Parathyroid adenoma (tissue), 2 donors: ENCODE data around the gene MESP2.

Experiments
- H2AFZ ChIP-seq: fragments of 300-600 bp; sonication (generic); one replicate; pipeline ENCODE4 v1.7.0; 2017; ENCODE audit warnings: antibody characterized with exemption, mild to moderate bottlenecking
- H3K27ac ChIP-seq: fragments of 300-600 bp; sonication (generic); one replicate; pipeline ENCODE4 v1.7.0; 2017
- H3K27me3 ChIP-seq: fragments of 300-600 bp; sonication (generic); one replicate; pipeline ENCODE4 v1.7.0; 2017; ENCODE audit warnings: low read length; ENCODE audit not compliant: control insufficient read depth, insufficient read depth
- H3K36me3 ChIP-seq: fragments of 300-600 bp; sonication (generic); one replicate; pipeline ENCODE4 v1.7.0; 2017; ENCODE audit warnings: low read length; ENCODE audit not compliant: control insufficient read depth, insufficient read depth
- H3K4me1 ChIP-seq: fragments of 300-600 bp; sonication (generic); one replicate; pipeline ENCODE4 v1.7.0; 2017; ENCODE audit warnings: control low read depth
- H3K4me2 ChIP-seq: fragments of 300-600 bp; sonication (generic); one replicate; pipeline ENCODE4 v1.7.0; 2017; ENCODE audit warnings: low read length
- H3K4me3 ChIP-seq: fragments of 300-600 bp; sonication (generic); one replicate; pipeline ENCODE4 v1.7.0; 2017; ENCODE audit warnings: low read depth, low read length
- H3K79me2 ChIP-seq: fragments of 300-600 bp; sonication (generic); one replicate; pipeline ENCODE4 v1.7.0; 2017; ENCODE audit warnings: control low read depth
- H3K9ac ChIP-seq: fragments of 300-600 bp; sonication (generic); one replicate; pipeline ENCODE4 v1.7.0; 2017; ENCODE audit warnings: mild to moderate bottlenecking
- H3K9me3 ChIP-seq: fragments of 300-600 bp; sonication (generic); one replicate; pipeline ENCODE4 v1.7.0; 2017; ENCODE audit warnings: low read length; ENCODE audit not compliant: control insufficient read depth
- CTCF ChIP-seq: fragments of 300-600 bp; sonication (generic); IDR thresholded peaks from one replicate; pipeline ENCODE4 v1.7.0; 2017; ENCODE audit warnings: antibody characterized with exemption, mild to moderate bottlenecking
- donor health status: primary hyperparathyroidism.

Gene MESP2

DNA sequence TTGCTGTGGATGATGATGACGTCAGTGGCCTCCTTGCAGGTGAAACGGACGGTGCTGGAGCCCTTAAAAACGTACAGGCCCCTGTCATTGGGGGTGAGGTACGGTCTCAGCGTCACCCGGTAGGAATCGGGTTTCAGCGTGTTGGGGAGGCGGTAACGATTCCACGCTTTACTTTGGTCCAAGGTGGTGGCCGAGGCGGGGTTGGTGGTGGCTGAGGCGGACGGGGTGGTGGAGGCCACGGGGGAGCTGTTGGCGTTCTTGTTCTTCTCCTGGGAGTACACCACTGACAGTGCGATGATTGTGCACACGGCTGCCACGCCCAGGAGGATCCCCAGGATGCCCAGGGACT is 30.1 kb downstream of the MESP2 start:
- TF ChIP-seq CTCF = no peak
- H3K4me2 ChIP-seq = no peak overlapping the region
- no peaks in the 10 kb centered on the region for H3K79me2 ChIP-seq
- H2AFZ ChIP-seq = no peak overlapping the region
- no peaks in the 10 kb centered on the region for H3K36me3 ChIP-seq
- no peak overlapping the region for H3K27ac ChIP-seq
- no peak overlapping the region for H3K9ac ChIP-seq
- no peak overlapping the region for H3K4me3 ChIP-seq
- H3K27me3 ChIP-seq = no peaks in the 10 kb centered on the region
- no peaks in the 10 kb centered on the region for H3K9me3 ChIP-seq
- no peaks in the 10 kb centered on the region for H3K4me1 ChIP-seq

DNA sequence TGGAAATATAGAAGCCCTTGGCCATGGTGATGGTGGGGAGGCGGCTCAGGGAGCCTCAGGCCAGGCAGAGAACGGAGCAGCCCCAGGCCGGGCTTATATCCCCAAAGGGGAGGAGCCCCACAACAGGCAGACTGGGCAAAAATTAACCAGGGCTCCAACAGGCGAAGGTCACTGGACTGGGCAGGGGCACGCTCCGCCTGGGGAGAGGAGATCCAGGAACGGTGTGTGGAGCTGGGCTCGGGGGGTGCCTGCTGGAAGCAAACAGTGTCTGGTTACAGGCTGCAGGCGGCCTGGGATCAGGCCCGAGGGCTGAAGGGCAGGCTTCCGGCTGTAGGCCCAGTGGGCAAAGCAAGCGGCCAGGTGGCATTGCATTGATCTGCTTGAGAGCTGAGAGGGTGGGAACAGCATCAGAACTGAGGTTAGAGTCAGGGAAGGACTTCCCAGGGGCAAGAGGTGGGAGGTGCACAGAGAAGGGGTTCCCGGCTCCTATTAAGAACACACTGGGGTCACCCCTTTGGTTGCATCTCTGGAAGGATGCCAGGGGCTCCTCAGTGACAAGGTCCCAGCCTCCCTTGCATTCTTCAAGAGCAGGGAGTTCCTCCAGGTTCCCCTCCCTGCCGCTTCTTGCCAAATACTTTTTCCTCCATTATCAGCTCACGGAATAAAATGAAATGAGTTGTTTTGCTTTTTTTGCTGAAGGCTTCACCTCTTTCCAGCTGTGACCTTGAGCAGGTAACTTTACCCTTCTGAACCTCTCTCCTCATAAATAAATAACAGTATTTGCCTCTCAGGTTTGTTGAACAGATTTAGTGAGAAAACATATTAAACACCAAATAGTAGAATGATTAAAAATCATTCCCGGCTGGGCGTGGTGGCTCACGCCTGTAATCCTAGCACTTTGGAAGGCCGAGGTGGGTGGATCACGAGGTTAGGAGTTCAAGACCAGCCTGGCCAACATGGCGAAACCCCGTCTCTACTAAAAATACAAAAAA is 30.7 kb downstream of the MESP2 start:
- Histone ChIP-seq H3K9ac (no peak overlapping the region), H2AFZ (no peak overlapping the region), H3K4me1 (no peaks in the 10 kb centered on the region), H3K36me3 (no peaks in the 10 kb centered on the region), H3K79me2 (no peaks in the 10 kb centered on the region), H3K9me3 (no peaks in the 10 kb centered on the region), H3K4me3 (no peak overlapping the region), H3K27me3 (no peaks in the 10 kb centered on the region), H3K4me2 (no peak overlapping the region), H3K27ac (no peak overlapping the region)
- no peak for TF ChIP-seq CTCF

GRCh38 chr15:89807689-89808088 is 31.6 kb downstream of the MESP2 start:
- H3K27ac ChIP-seq = no peak overlapping the region
- H3K27me3 ChIP-seq = no peaks in the 10 kb centered on the region
- no peak for TF ChIP-seq CTCF
- H3K4me3 ChIP-seq = no peak overlapping the region
- no peaks in the 10 kb centered on the region for H3K4me1 ChIP-seq
- H3K36me3 ChIP-seq = no peaks in the 10 kb centered on the region
- H3K9me3 ChIP-seq = no peaks in the 10 kb centered on the region
- H3K4me2 ChIP-seq = no peak overlapping the region
- no peaks in the 10 kb centered on the region for H3K79me2 ChIP-seq
- no peak overlapping the region for H3K9ac ChIP-seq
- H2AFZ ChIP-seq = no peak overlapping the region

DNA sequence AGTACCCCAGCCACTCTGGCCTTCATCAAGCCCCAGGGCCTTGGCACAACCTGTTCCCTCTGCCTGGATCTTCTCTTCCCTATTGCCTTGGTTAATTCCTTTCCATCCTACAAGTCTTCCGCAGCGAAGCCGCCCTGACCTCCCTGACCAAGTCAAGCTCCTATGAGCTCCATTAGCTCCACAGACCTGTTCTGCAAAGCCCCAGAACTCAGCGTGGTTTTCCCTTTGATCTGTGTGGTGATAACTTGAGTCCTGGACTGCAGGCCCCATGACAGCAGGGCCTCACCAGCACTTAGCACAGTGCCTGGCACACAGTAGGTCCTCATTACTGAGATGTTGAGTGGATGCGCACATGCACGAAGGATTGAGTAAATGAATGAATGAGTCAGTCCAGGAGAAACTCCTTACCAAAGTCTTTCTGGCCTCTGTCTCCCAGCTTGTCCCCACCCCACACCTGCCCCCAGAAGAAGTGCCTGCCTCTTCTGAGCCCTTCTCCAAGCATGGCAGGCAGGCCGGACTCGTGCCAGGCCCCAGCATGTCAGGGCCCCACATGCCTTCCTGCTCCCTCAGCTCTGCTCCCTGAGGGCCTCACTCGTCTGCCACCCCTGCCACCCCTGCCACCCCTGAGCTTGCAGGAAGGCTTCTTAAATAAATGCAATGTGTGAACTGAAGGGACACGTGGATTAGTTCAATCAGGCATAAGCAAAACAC is 32.2 kb downstream of the MESP2 start:
- H3K27me3 ChIP-seq = no peaks in the 10 kb centered on the region
- H3K4me3 ChIP-seq = no peak overlapping the region
- H3K9ac ChIP-seq = no peak overlapping the region
- no peak overlapping the region for H3K27ac ChIP-seq
- no peaks in the 10 kb centered on the region for H3K9me3 ChIP-seq
- no peak overlapping the region for H3K4me2 ChIP-seq
- no peak for TF ChIP-seq CTCF
- H3K79me2 ChIP-seq = no peaks in the 10 kb centered on the region
- no peak overlapping the region for H2AFZ ChIP-seq
- no peaks in the 10 kb centered on the region for H3K36me3 ChIP-seq
- H3K4me1 ChIP-seq = no peaks in the 10 kb centered on the region
